Fibroblast of the conjunctiva (primary cell): ENCODE data around the gene GALNT1.

Source experiments
- DNase-seq: peaks from one replicate; pipeline ENCODE4 v3.0.0-alpha.2; 2010; ENCODE audit warnings: low read depth

Gene GALNT1

DNA sequence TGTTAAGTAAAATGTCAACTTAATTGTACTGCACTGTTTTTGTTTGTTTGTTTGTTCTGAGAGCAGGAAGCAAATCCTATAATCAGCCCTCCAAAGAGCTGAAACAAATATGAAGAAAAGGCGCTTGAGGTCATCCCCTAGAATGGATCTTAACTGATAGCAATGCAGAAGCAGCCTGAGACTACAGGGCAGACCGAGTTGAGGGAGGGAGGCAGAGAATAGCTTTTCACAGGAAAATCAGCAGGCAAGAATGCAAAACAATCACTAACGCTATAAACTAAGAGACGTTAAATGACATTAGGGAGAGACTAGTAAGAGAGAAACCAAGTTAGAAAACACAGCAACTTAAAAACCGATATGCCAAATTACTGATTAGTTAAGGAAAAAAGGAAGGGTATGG lies 37.2 kb downstream of the GALNT1 start:
- DNase-seq = no peak

DNA sequence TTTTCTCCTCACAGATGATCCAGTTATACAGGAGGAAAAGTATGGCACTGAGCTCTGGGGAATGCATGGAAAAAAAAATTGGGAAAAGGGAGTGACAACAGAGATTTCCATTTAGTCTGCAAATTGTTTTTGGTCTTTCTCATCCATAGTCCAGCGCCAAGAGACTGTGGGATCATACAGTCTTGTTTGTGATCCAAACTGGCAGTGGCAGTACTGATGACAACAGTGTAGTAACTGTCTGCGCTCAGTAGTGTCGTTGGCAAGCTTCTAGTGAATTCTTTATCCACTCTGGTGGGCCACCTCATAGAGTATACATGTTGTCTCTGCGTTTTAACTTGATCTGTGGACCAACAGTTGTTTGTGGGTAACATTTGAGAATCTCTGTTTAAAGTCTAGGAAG lies 37.9 kb downstream of the GALNT1 start:
- DNase-seq = no peak

DNA sequence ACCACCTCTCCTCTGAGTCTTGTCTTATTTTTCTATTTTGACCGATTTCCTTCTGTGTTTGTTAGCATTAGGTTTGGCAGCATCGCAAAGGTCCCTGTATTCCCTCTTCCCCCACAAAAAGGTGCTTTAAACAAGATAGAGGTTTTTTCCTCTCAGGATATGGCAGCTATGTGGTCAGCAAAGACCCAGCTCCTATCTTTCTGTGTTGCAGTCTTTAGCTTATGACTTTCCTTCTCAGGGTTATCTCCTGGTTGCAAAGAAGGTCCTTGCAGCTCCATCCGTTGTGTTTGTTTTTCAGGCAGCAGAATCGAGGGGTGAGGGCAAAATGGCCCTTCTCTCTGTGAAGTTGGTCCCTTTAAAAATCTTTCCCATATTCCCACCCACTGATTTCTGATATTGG lies 38.4 kb downstream of the GALNT1 start:
- no peak for DNase-seq

DNA sequence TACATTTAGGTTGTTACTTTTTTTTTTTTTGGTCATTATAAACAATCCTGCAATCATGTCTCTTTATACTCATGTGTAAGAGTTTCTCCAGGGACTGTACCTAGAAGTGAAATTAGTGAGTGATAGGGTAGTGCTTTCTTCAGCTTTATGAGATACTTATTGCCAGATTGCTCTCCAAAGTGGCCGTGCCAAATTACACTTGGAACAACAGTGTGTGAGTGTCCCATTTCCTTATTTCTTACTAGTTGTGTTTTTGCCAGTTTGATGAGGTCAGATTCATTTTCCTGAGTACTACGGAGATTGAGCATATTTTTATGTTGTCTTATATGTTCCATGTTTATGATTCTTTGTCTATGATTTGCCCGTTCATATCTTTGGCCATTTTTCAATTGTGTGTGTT lies 39.2 kb downstream of the GALNT1 start:
- no peak for DNase-seq

DNA sequence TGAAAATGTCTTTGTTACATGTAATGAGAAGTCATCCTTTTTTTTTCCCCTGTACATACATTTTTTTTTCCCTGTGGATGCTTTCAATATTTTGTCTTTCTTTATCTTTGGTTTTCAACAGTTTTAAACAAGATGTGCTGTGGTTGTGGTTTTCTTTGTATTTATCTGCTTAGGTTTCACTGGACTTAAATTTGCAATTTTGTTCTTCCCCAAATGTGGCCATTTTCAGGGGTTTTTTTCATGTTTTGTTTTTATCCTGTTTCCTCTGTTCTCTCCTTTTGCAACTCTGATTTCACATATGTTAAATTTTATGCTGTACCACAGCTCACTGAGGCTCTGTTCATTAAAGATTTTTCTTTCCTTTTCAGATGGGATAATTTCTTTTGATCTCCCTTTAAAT lies 41.7 kb downstream of the GALNT1 start:
- no peak for DNase-seq

DNA sequence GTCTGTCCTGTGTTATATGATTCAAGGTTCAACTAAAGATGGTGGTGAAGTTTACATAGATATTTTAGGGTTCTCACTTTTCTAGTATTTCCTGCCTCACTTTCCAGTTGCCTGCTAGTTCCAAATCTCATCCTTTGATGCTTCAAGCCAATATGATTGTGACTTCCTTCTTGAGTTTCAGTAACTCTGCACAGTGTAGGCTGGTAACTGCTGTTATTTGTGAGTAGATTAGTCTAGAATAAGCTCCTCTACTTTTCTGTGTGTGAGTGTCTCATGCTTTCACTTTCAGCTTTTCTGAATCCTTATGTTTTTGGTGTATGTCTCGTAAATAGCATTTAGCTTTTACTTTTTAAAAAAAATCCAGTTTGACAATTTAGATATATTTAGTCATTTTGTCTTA lies 42.6 kb downstream of the GALNT1 start:
- DNase-seq = no peak

DNA sequence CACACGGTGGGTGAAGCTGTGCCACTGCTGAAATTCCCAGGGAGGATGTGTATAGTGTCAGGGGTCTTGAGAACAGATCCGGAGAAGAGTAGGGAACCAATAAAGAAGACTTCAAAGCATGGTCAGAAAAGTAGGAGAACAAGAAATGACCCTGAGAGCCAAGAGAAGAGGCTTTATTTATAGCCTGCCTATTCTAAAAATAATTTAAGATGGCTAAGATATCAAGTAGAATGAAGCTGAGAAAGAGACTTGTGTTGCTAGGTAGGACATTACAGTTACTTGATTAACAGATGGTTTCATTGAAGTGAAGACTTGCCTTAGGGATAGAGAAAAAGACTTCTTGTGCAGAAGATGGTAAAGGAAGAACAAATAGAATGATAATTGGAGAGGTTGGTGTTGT lies 43.7 kb downstream of the GALNT1 start:
- DNase-seq = no peak

DNA sequence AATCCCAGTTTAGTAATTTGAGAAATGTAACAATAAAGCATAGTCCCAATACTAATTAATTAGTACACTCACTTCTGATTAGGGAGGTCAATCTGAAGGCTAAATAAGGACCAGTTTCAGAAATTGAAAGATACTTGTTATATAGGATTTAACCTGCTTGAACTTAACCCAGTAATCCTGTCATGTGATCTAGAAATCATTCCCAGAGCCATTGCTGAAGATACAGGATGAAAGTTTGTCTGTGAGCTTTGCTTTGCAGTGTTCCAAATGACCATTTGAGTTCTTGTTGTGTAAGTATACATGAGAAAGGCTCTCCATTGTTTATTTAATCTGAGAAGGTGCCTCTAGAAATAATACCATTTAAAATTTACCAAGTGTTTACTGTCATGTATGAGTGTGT lies 52.2 kb downstream of the GALNT1 start:
- DNase-seq = no peak

DNA sequence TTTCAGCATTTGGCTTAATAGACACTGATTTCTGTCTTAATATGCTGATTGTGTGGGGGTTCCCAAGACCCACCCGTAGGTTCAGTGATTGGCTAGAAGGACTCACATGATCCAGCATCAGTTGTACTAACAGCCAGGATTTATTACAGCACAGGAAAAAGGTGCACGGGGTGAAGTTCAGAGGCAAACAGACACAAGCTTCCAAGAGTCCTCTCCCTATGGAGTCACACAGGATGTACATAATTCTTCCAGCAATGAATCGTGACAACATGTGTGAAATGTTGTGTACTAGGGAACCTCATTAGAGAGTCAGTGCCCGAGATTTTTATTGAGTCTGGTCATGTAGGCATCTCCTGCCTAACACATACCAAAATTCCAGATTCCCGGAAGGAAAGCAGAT lies 52.8 kb downstream of the GALNT1 start:
- DNase-seq = no peak

DNA sequence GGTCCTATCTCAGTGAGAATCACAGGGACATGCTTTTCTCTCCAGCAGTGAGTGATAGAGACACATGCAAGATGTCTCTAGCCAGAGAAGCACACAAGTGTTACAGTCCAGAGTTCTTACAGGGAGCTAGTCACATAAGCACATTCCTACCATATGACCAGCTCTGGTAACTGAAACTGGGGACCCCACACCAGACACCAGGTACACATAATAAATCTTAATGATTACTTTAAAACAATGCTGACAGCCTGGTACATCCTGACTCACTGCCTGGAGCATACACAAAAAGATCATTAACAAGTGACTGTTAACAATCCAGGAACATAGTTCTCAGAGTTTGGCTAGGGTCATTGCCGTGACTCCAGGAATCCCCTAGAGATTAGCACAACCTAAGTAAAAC lies 53.6 kb downstream of the GALNT1 start:
- no peak for DNase-seq

DNA sequence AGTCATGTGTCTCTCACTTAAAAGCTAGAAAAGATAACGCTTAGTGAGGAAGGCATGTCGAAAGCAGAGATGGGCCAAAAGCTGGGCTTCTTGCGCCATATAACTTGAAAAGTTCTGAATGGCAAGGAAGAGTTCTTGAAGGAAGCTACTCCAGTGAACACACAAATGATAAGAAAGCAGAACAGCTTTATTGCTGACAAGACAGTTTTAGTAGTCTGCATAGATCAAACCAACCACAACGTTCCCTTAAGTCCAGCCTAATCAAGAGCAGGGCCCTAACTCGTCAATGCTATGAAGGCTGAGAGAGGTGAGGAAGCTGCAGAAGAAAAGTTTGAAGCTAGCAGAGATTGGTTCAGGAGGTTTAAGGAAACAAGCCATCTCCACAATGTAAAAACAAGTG lies 55.7 kb downstream of the GALNT1 start:
- no peak for DNase-seq

DNA sequence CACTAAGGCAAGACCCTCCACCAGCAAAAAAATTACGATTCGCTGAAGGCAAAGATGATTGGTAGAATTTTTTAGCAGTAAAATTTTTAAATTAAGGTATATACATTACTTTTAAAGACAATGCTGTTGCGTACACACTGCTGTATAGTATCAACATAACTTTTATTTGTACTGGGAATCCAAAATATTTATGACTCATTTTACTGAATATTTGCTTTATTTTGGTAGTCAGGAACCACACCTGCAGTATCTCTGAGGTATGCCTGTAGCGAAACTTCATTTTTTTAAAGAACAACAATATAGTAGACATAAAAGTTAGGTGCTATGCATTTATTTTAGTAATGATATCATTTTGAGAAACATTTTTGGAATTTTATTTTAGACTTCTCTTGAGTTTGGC lies 57.8 kb downstream of the GALNT1 start:
- DNase-seq = no peak

DNA sequence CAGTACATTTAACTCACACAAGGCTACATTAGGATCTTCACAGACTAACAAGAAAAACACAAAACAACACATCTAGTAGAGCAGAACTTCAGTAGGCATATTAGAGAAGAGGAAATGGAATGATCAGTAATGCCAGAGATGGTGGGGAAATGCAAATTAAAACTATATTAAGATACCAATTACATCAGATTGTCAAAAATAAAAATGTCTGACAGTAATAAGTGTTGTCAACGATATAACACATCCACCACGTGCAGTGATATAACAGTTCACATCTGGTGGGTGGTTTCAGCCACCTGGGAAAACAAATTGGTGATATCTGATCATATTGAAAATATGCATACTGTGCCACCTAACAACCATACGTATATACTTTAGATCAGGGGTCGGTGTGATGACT lies 59.9 kb downstream of the GALNT1 start:
- no peak for DNase-seq

DNA sequence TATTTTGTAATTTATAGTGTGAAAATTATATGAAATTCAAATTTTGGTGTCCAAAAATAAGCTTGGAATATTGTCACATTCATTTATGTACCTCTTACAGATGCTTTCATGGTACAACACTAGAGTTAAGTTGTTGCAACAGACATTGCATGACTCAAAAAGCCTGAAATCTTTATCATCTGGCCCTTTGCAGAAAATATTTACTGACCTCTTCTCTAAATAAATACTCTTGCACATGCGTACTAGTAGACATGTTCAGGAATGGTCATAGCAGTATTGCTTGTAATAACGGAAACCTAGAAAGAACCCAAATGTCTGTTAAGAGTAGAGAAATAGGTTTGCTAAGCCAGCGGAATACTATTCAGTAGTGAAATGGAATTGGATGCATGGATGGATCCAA lies 60.4 kb downstream of the GALNT1 start:
- DNase-seq = no peak

DNA sequence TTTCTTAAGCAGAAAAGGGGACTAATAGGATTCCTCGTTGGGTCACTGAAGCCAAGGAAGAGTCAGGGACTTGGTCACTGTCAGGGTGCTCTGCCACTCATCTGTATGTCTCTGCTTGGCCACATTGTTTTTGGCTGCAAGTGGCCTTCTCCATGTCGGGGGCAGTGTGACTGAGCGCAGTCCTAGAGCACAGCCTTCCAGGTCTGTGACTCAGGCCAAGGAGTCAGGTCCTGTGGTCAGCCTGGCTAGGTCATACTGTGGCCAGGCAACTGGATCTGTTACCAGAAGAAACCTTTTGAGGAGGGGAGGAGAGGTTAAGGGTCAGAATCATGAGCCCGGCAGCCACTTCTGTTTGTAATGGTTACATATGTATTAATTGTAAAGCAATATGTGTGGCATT lies 61.3 kb downstream of the GALNT1 start:
- no peak for DNase-seq

DNA sequence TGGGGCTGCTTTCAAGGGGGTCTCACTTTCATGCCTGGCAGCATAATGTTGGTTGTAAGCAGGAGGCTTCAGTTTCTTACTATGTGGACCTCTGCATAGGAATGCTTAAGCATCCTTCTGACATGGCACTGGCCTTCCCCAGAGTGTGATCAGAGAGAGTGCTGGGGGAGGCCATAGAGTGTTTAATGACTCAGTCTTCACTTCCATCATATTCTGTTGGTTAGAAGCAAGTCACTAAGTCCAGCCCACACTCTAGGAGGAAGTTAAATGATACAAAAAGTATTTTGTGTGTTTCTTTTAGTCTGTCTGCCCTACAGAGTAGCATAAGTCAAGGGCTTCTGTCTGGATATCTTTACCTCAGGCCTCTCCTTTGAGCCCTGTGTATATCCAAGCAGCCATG lies 64.9 kb downstream of the GALNT1 start:
- DNase-seq = no peak

DNA sequence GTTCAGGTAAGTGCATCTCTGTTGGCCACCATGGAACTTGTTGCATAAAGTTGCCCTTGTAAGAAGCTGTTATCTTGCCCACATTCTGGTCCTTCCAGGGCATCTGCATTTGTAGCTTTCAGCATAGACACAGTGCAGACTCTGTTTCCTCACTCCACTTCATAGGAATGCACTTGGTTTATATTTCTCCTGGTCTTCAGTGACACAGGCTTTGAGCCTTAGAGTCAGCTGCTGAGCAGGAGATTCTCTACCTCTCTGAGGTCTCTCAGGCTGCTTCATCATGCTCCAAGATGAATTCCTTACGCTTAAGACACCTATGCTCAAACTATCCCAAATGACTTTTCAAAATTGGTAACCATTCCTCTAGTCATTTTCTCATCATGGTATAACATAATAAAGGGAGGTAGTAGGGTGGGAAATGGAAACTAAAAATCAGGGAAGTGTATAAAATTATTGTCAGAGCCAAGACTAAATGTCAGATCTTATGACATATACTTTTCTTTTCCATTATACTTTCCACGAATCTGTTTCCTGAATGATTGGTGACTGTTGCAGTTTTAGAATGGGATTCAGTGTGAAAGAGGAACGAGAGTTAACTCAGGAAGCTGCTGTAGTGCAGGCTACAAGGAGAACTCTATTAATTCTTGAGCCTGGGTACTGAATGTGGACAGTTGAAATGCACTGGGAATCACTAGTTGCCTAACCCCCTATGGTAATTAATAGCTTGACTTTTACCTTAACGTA lies 72.0 kb downstream of the GALNT1 start:
- DNase-seq = no peak

DNA sequence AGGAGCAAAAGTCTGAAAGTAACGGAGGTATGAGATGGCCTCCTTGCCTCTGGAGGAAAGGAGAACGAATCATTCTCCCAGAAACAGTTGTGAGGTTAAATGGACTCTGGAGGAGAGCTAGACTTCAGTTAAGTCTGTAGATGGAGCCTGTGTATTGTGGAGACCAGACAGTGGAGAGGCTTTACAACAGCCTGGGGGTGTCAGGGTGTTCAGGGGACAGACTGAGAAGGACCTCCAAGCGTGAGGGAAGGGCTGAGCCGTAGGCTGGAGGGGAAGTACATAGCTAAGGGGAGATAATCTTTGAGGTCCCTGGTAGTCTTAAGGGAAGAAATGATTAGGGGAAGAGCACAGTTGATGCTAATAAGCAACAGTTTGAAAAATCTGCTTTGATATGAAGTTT lies 76.6 kb downstream of the GALNT1 start:
- DNase-seq = no peak

DNA sequence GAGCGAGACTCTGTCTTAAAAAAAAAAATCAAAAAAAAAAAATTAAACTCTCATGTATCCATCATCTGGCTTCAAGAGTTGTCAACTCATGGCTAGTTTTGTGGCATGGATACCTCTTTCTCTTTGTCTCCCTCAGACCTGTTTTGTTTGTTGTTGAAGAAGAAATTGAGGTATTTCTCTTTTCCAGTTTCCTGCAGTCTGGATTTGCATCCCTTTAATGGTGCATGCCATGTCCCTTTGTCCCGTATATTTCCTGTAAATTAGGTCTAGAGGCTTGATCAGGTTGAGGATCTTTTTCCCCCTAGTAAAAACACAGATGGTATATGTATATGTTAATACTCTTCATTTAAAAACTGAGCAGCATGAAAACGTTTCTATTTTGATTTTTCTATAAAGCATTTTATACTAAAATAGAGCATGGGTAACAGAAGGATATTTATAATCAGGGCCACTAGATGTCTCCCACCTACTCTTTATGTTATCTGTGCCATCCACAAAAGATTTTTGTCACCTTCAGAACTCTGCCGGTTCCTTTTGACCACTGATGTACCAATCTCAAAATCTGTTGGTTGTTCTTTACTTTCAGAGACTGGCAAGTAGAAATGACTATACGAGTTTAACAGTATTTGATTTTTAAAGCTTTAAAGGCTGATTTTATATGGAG lies 80.1 kb downstream of the GALNT1 start:
- DNase-seq = no peak

DNA sequence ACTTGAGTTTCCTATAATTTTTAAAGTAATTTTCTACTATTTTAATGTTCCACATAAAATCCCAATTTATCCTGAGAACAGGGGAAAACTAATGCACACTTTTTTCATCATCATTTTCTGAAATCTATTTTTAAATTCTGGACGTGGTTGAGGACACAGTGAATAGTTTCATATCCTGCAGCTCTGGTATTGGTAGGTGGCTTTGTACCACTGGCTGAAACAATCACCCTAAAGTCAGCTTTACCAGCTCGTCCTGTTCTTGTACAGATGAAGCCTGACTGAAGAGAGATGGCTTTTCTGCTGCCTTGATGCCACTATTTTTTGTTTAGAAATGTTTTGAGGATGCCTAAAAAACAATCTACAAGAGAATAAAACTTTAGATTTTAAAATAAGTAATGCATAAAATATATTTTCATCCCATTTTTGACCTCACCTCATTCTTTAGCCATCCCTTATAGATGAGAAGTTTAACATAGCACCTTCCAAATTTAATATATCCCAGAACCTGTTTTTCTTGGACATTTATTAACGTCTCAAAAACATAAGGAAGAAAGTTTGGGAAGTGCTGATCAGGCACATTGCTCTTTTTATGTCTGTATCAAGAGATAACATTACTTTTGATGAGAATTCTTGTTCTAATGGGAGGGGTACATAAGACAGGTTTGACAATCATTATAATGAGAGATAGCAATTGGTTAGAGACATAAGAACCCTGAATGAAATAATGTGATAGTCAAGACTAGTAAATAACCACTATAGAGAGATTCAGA lies 80.9 kb downstream of the GALNT1 start:
- DNase-seq = no peak

DNA sequence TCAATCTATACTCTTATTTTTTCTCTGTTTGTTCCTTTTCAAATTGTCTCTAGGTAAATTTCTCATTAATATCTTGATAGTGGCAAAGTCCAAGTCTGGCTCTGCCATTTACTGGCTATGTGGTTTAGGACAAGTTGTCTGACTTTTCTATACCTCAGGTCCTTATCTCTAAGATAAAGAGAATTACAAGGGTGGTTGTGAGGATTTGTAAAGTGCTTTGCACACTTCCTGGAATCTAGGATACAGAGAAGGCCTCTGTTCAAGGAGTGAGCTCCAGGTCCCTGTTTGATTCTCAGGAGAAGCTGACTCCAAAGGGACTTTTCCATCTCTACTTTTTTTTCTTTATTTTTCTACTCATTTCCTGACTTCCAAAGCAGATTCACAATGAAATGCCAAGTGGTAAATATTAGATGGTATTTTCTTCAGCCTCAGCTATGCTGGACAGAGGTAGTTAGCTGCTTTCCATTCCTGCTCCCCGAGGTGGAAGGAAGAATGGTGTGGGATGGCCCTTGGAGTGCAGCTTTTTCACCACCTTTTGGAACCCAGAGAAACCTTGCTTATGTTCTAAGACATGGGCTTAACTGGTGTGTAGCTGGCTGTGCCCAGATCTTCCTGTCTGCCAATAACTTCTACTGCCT lies 90.5 kb downstream of the GALNT1 start:
- no peak for DNase-seq

DNA sequence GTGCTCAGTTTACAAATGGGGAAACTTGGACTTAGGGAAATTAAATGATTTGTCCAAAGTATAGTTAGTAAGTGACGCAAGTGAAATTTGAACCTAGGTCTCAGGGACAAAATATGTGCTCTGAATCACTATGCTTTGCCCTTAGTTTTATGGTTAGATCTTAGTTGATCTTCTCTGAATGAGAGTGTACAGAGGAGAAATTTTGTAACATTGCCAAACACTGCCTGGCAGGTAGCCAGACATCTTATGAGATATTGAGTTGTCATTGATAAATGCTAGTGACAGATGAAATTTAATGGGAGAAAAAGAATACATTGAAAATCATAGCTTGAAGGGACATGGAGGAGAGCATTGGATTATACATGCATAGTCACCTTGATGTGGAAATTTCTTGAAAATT lies 91.4 kb downstream of the GALNT1 start:
- peak; percentile 4 for DNase-seq

DNA sequence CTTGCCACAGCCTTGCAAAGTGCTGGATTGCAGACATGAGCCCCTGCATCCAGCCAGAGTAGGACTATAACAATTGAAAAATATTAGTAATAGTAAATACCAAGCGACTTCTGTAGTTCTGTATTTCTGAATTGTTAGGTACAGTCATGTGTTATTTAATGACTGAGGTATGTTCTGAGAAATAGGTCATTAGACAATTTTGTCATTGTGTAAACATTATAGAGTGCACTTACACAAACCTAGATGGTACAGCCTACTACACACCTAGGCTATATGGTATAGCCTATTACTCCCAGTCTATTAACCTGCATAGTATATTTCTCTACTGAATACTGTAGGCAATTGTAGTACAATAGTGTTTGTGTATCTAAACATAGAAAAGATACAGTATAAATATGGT lies 92.1 kb downstream of the GALNT1 start:
- DNase-seq = no peak
